ENCODE data around the gene PTCRA. TPM values are rescaled to one million over a fixed set of nuclear protein-coding genes. Genes with fewer than 3 reads are reported as not detected.
"Not testable (repeated sequence)": the region's sequence is repeated elsewhere in the genome, so short reads cannot be mapped to it uniquely, and the experiment has no call there.

Gene PTCRA
- total RNA-seq, 2 donors from 2014 or later = not detected

DNA sequence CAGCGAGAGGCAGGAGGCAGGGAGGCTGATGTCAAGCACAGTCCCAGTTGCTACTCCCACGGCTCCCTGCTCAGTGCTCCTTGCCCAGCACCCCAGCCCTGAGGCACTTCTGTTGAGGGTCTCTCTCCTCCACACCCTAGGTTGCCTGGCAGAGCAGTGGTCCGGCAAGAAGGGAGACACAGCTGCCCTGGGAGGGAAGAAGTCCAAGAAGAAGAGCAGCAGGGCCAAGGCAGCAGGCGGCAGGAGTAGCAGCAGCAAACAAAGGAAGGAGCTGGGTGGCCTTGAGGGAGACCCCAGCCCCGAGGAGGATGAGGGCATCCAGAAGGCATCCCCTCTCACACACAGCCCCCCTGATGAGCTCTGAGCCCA, 22.6 kb downstream of the PTCRA start:
- ATAC-seq (ENCODE audit: insufficient number of reproducible peaks, low FRiP score, low read depth) = no peak
- H3K36me3 ChIP-seq = peaks cover 50% of the 10 kb centered on the region

DNA sequence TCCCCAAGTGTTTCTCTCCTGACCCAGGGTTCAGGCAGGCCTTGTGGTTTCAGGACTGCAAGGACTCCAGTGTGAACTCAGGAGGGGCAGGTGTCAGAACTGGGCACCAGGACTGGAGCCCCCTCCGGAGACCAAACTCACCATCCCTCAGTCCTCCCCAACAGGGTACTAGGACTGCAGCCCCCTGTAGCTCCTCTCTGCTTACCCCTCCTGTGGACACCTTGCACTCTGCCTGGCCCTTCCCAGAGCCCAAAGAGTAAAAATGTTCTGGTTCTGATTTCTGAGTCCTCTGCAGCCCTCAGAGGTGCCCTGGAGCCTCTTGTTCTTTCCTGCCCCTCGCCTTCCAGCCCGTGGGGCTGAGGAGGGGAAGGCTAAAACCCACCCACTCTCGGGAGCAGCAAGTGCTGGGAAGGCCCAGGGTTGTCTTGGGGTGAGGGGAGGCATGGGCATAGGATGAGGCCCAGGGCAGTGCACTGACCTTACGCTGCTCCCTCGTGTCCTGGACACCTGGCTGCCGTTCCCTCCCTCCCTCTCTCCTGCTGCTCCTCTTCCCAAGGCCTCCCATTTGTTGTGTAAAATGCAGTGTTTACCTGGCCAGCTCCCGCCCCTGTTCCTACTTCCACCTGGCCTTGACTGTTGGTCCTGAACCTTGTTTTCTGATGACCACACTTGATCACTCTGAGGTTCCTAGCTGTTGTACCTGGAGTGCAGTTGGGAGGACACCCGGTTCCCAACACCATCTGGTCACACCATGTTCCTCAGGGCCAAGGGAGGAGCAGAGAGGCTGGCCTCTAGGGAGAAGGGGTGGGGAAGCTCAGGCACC, 23.3 kb downstream of the PTCRA start:
- ATAC-seq (ENCODE audit: insufficient number of reproducible peaks, low FRiP score, low read depth) = no peak
- Histone ChIP-seq H3K36me3 (peaks cover 51% of the 10 kb centered on the region), H3K27me3 (replicated peaks; ENCODE audit: insufficient read depth) (no peaks in the 10 kb centered on the region)

More for the DNA sequence above, 22.6 kb downstream of the PTCRA start:
- no peak overlapping the region for H3K27ac ChIP-seq
- no peaks in the 10 kb centered on the region for H3K27me3 ChIP-seq (replicated peaks; ENCODE audit: insufficient read depth)
- no peak overlapping the region for H3K4me3 ChIP-seq
- no peaks in the 10 kb centered on the region for H3K9me3 ChIP-seq
- no peaks in the 10 kb centered on the region for H3K4me1 ChIP-seq (ENCODE audit: control insufficient read depth in 1 of 2, low read depth in 2 of 2)
- DNase-seq (ENCODE audit: low spot score) = no peak
- TF ChIP-seq, protein P1, sequence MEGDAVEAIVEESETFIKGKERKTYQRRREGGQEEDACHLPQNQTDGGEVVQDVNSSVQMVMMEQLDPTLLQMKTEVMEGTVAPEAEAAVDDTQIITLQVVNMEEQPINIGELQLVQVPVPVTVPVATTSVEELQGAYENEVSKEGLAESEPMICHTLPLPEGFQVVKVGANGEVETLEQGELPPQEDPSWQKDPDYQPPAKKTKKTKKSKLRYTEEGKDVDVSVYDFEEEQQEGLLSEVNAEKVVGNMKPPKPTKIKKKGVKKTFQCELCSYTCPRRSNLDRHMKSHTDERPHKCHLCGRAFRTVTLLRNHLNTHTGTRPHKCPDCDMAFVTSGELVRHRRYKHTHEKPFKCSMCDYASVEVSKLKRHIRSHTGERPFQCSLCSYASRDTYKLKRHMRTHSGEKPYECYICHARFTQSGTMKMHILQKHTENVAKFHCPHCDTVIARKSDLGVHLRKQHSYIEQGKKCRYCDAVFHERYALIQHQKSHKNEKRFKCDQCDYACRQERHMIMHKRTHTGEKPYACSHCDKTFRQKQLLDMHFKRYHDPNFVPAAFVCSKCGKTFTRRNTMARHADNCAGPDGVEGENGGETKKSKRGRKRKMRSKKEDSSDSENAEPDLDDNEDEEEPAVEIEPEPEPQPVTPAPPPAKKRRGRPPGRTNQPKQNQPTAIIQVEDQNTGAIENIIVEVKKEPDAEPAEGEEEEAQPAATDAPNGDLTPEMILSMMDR (IDR thresholded peaks at IDR 0.05) = no peak

GRCh38 chr6:42939810-42940167, 23.9 kb downstream of the PTCRA start:
- no peak for DNase-seq (ENCODE audit: low spot score)
- no peak for ATAC-seq (ENCODE audit: insufficient number of reproducible peaks, low FRiP score, low read depth)
- Histone ChIP-seq H3K36me3 (peaks cover 45% of the 10 kb centered on the region), H3K27me3 (replicated peaks; ENCODE audit: insufficient read depth) (no peaks in the 10 kb centered on the region), H3K9me3 (no peaks in the 10 kb centered on the region), H3K4me1 (ENCODE audit: control insufficient read depth in 1 of 2, low read depth in 2 of 2) (no peaks in the 10 kb centered on the region), H3K27ac (no peak overlapping the region), H3K4me3 (no peak overlapping the region)
- TF ChIP-seq, protein P1 (IDR thresholded peaks at IDR 0.05) = no peak

More for the DNA sequence above, 23.3 kb downstream of the PTCRA start:
- Histone ChIP-seq H3K4me3 (no peak overlapping the region), H3K4me1 (ENCODE audit: control insufficient read depth in 1 of 2, low read depth in 2 of 2) (no peaks in the 10 kb centered on the region), H3K9me3 (no peaks in the 10 kb centered on the region), H3K27ac (no peak overlapping the region)
- TF ChIP-seq, protein P1 (IDR thresholded peaks at IDR 0.05) = no peak
- no peak for DNase-seq (ENCODE audit: low spot score)

DNA sequence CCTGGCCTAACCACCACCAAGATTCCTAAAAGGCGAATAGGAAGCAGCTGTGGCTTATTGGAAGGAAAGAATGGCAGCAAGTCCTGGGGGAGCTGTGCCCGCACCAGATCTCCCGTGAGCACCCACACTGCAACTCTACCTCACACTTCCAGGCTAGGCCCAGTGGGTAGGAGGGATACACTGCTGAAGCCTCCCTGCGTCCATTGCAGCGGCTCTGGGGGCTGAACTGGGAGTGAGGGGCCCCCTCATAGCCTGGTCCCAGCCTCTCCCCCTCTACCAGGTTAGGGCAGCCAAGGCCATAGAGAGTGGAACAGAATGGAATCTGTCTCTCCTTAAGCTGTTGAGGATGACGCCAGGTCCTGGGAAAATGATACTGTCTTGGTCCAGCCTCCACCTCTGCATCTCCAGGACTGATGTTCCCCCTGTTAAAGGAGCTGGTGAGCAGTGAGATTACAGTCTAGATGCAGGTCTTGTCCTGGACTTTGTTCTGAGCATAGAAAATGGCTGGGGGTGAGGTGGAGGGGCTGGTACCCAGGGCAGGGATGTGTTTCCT, 24.7 kb downstream of the PTCRA start:
- H3K36me3 ChIP-seq = peaks cover 39% of the 10 kb centered on the region
- ATAC-seq (ENCODE audit: insufficient number of reproducible peaks, low FRiP score, low read depth) = no peak

GRCh38 chr6:42941356-42941755, 25.5 kb downstream of the PTCRA start:
- not testable (repeated sequence) for H3K27me3 ChIP-seq (replicated peaks; ENCODE audit: insufficient read depth); DNase-seq (ENCODE audit: low spot score); H3K9me3 ChIP-seq; H3K27ac ChIP-seq; H3K4me1 ChIP-seq (ENCODE audit: control insufficient read depth in 1 of 2, low read depth in 2 of 2); H3K4me3 ChIP-seq; ATAC-seq (ENCODE audit: insufficient number of reproducible peaks, low FRiP score, low read depth)
- H3K36me3 ChIP-seq = peaks cover 32% of the 10 kb centered on the region

More for the DNA sequence above, 24.7 kb downstream of the PTCRA start:
- no peak overlapping the region for H3K27ac ChIP-seq
- H3K9me3 ChIP-seq = no peaks in the 10 kb centered on the region
- H3K4me3 ChIP-seq = no peak overlapping the region
- no peaks in the 10 kb centered on the region for H3K27me3 ChIP-seq (replicated peaks; ENCODE audit: insufficient read depth)
- H3K4me1 ChIP-seq (ENCODE audit: control insufficient read depth in 1 of 2, low read depth in 2 of 2) = no peaks in the 10 kb centered on the region
- TF ChIP-seq, protein P1 (IDR thresholded peaks at IDR 0.05) = no peak
- no peak for DNase-seq (ENCODE audit: low spot score)

Data from thoracic aorta (tissue), 2 donors.